BE2C (cell line): ENCODE data around the gene RASAL2.

Experiments used
- DNase-seq: peaks from one replicate; pipeline ENCODE4 v3.0.0-alpha.2; 2020
- H3K27me3 ChIP-seq: fragments of 250-450 bp; sonication (Bioruptor Pico); 2 replicates; pipeline ENCODE4 v1.5.1; 2020; ENCODE audit warnings: mild to moderate bottlenecking
- H3K36me3 ChIP-seq: fragments of 250-450 bp; sonication (Bioruptor Pico); 2 replicates; pipeline ENCODE4 v1.5.1; 2020; ENCODE audit warnings: mild to moderate bottlenecking
- H3K4me1 ChIP-seq: fragments of 250-450 bp; sonication (Bioruptor Pico); 2 replicates; pipeline ENCODE4 v1.5.1; 2020
- H3K4me3 ChIP-seq: 2 replicates; pipeline ENCODE4 v1.5.1; 2011; ENCODE audit warnings: low read depth, low read length
- H3K9me3 ChIP-seq: fragments of 250-450 bp; sonication (Bioruptor Pico); 2 replicates; pipeline ENCODE4 v1.5.1; 2020
- CTCF ChIP-seq: IDR thresholded peaks from 2 replicates; pipeline ENCODE4 v1.5.1; 2012; ENCODE audit warnings: mild to moderate bottlenecking, low read depth, low read length

RASAL2 gene

GRCh38 chr1:178091986-178092745 is 1.7 kb upstream of the RASAL2 start:
- TF ChIP-seq CTCF: no peak
- no peaks in the 10 kb centered on the region for H3K36me3 ChIP-seq
- H3K9me3 ChIP-seq: no peaks in the 10 kb centered on the region
- H3K4me1 ChIP-seq: no peaks in the 10 kb centered on the region
- H3K27me3 ChIP-seq: peaks cover 20% of the 10 kb centered on the region
- DNase-seq: no peak
- no peak overlapping the region for H3K4me3 ChIP-seq

GRCh38 chr1:178092878-178093493 is 918 bp upstream of the RASAL2 start:
- no peak for TF ChIP-seq CTCF
- no peaks in the 10 kb centered on the region for H3K9me3 ChIP-seq
- H3K4me3 ChIP-seq: peak overlapping the region; percentile 64
- H3K27me3 ChIP-seq: peaks cover 20% of the 10 kb centered on the region
- H3K36me3 ChIP-seq: no peaks in the 10 kb centered on the region
- peak; percentile 10 for DNase-seq
- H3K4me1 ChIP-seq: no peaks in the 10 kb centered on the region

- Histone ChIP-seq H3K27me3 (peaks cover 20% of the 10 kb centered on the region), H3K4me3 (peak overlapping the region; percentile 71)
- no peak for TF ChIP-seq CTCF
These were observed 382 bp upstream of the RASAL2 start for GRCh38 chr1:178093494-178093950.

GRCh38 chr1:178094739-178095645 is 1.1 kb downstream of the RASAL2 start:
- H3K4me3 ChIP-seq: peak overlapping the region; percentile 71
- TF ChIP-seq CTCF: no peak
- no peaks in the 10 kb centered on the region for H3K9me3 ChIP-seq
- no peaks in the 10 kb centered on the region for H3K36me3 ChIP-seq
- DNase-seq: no peak
- peaks cover 20% of the 10 kb centered on the region for H3K27me3 ChIP-seq
- no peaks in the 10 kb centered on the region for H3K4me1 ChIP-seq

More at GRCh38 chr1:178093494-178093950, 382 bp upstream of the RASAL2 start:
- Histone ChIP-seq H3K9me3 (no peaks in the 10 kb centered on the region), H3K4me1 (no peaks in the 10 kb centered on the region), H3K36me3 (no peaks in the 10 kb centered on the region)
- peak; percentile 91 for DNase-seq

GRCh38 chr1:178096421-178096820 is 2.5 kb downstream of the RASAL2 start:
- DNase-seq: no peak
- TF ChIP-seq CTCF: no peak
- Histone ChIP-seq H3K27me3 (peaks cover 20% of the 10 kb centered on the region), H3K4me1 (no peaks in the 10 kb centered on the region), H3K9me3 (no peaks in the 10 kb centered on the region), H3K36me3 (no peaks in the 10 kb centered on the region), H3K4me3 (no peak overlapping the region)
